Neuronal stem cell (in vitro differentiated cells): ENCODE measurements around the gene TMEM235.
A peak's percentile ranks its signal among the peaks of the same experiment; 100 is the strongest.

Source experiments
- DNase-seq: peaks from one replicate; pipeline ENCODE4 v3.0.0-alpha.2; 2013; ENCODE audit warnings: low spot score
- H2AFZ ChIP-seq: one replicate; pipeline ENCODE4 v1.6.1; 2013; ENCODE audit warnings: mild to moderate bottlenecking, low read length, inconsistent platforms
- H2AK5ac ChIP-seq: 2 replicates; pipeline ENCODE4 v1.6.1; 2013; ENCODE audit warnings: low read depth, mild to moderate bottlenecking, inconsistent platforms, low read length, moderate library complexity, mixed read lengths
- H2BK120ac ChIP-seq: 2 replicates; pipeline ENCODE4 v1.6.1; 2013; ENCODE audit warnings: low read depth, mild to moderate bottlenecking, inconsistent platforms, low read length, moderate library complexity, mixed read lengths
- H2BK12ac ChIP-seq: one replicate; pipeline ENCODE4 v1.6.1; 2013; ENCODE audit warnings: low read length, inconsistent platforms
- H2BK15ac ChIP-seq: 2 replicates; pipeline ENCODE4 v1.6.1; 2013; ENCODE audit warnings: mild to moderate bottlenecking, low read length, inconsistent platforms, mixed read lengths
- H2BK5ac ChIP-seq: one replicate; pipeline ENCODE4 v1.6.1; 2013; ENCODE audit warnings: inconsistent platforms, mild to moderate bottlenecking, low read length, moderate library complexity
- H3K14ac ChIP-seq: one replicate; pipeline ENCODE4 v1.6.1; 2013; ENCODE audit warnings: low read length, inconsistent platforms
- H3K18ac ChIP-seq: 2 replicates; pipeline ENCODE4 v1.6.1; 2013; ENCODE audit warnings: low read length, inconsistent platforms
- H3K23ac ChIP-seq: 2 replicates; pipeline ENCODE4 v1.6.1; 2013; ENCODE audit warnings: low read depth, mild to moderate bottlenecking, mixed read lengths, low read length, inconsistent platforms; ENCODE audit not compliant: poor library complexity
- H3K27ac ChIP-seq: replicated peaks from 3 replicates; pipeline ENCODE4 v1.5.1; 2013; ENCODE audit warnings: low read length, inconsistent platforms
- H3K27me3 ChIP-seq, 3 experiments: 2 replicates each; pipeline ENCODE4 v1.6.1; 2013; ENCODE audit warnings: low read length in 3 of 3, mild to moderate bottlenecking in 2 of 3, inconsistent platforms in 1 of 3, low read depth in 1 of 3, mixed read lengths in 1 of 3, moderate library complexity in 1 of 3; ENCODE audit not compliant: control insufficient read depth in 3 of 3, insufficient read depth in 3 of 3
- H3K36me3 ChIP-seq, 2 donors: replicated peaks in 1 of 2; 2 replicates each; pipeline ENCODE4 v1.6.1; 2013; ENCODE audit warnings: low read length in 2 of 2; ENCODE audit not compliant: control insufficient read depth in 2 of 2, insufficient read depth in 2 of 2
- H3K4ac ChIP-seq: 2 replicates; pipeline ENCODE4 v1.6.1; 2013; ENCODE audit warnings: inconsistent platforms, mild to moderate bottlenecking, low read length, moderate library complexity
- H3K4me1 ChIP-seq, 2 donors: 1 replicate in 1 of 2; 2 replicates in 1 of 2; pipeline ENCODE4 v1.6.1; 2013; ENCODE audit warnings: low read length in 2 of 2, low read depth in 1 of 2; ENCODE audit not compliant: control insufficient read depth in 2 of 2, insufficient read depth in 1 of 2
- H3K4me2 ChIP-seq: one replicate; pipeline ENCODE4 v1.6.1; 2013; ENCODE audit warnings: mild to moderate bottlenecking, low read length, inconsistent platforms; ENCODE audit not compliant: insufficient read depth, poor library complexity, severe bottlenecking
- H3K4me3 ChIP-seq, 2 donors: 2 replicates each; pipeline ENCODE4 v1.5.1; 2013; ENCODE audit warnings: low read length in 2 of 2, mild to moderate bottlenecking in 2 of 2, inconsistent platforms in 1 of 2, moderate library complexity in 1 of 2
- H3K79me1 ChIP-seq: one replicate; pipeline ENCODE4 v1.6.1; 2013; ENCODE audit warnings: low read depth, mild to moderate bottlenecking, inconsistent platforms, low read length, moderate library complexity
- H3K9ac ChIP-seq: one replicate; pipeline ENCODE4 v1.6.1; 2013; ENCODE audit warnings: mild to moderate bottlenecking, low read depth, low read length, inconsistent platforms; ENCODE audit not compliant: poor library complexity
- H3K9me3 ChIP-seq, 2 donors: replicated peaks in 1 of 2; 2 replicates each; pipeline versions ENCODE3 to v1.6.1; 2013; ENCODE audit warnings: low read length in 2 of 2, mild to moderate bottlenecking in 2 of 2, inconsistent platforms in 1 of 2, low read depth in 1 of 2, mixed read lengths in 1 of 2, moderate library complexity in 1 of 2; ENCODE audit not compliant: control insufficient read depth in 2 of 2, insufficient read depth in 1 of 2
- H4K8ac ChIP-seq: one replicate; pipeline ENCODE4 v1.6.1; 2013; ENCODE audit warnings: low read depth, mild to moderate bottlenecking, inconsistent platforms, low read length, moderate library complexity
- H4K91ac ChIP-seq: one replicate; pipeline ENCODE4 v1.6.1; 2013; ENCODE audit warnings: low read length, low read depth, mild to moderate bottlenecking, inconsistent platforms; ENCODE audit not compliant: poor library complexity
- WGBS, 2 donors: extraction: QIAGEN DNeasy Blood & Tissue Kit; methylation state at CpG; one replicate each; pipeline ENCODE4 v1.1.7; 2013; ENCODE audit warnings: missing lambda C conversion rate in 2 of 2, mixed read lengths in 1 of 2; ENCODE audit not compliant: insufficient read length in 2 of 2, insufficient replicate concordance in 1 of 2; ENCODE audit errors: extremely low coverage in 2 of 2; 5-methylcytosine and 5-hydroxymethylcytosine counted together

TMEM235 gene

GRCh38 chr17:78281249-78281845, 49.9 kb downstream of the TMEM235 start:
- no peak for DNase-seq
- no peaks in the 10 kb centered on the region for H3K79me1 ChIP-seq
- H3K4me2 ChIP-seq = no peak overlapping the region
- H3K27me3 ChIP-seq = no peaks in the 10 kb centered on the region
- H3K36me3 ChIP-seq = no peaks in the 10 kb centered on the region
- peak overlapping the region; percentile 11 for H2BK15ac ChIP-seq
- H3K14ac ChIP-seq = peak overlapping the region; percentile 82
- no peak overlapping the region for H3K18ac ChIP-seq
- H3K9ac ChIP-seq = no peak overlapping the region
- H3K23ac ChIP-seq = no peak overlapping the region
- no peak overlapping the region for H3K4me3 ChIP-seq
- no peak overlapping the region for H4K8ac ChIP-seq
- peaks cover 11 to 39% of the 10 kb centered on the region in 2 donors for H3K4me1 ChIP-seq
- no CpG with 5 or more reads among the region's 17 CpGs for WGBS, 2 donors
- peak overlapping the region; percentile 70 for H2AFZ ChIP-seq
- H2BK120ac ChIP-seq = no peak overlapping the region
- no peak overlapping the region for H2BK5ac ChIP-seq
- H3K27ac ChIP-seq = no peak overlapping the region
- H3K9me3 ChIP-seq = no peaks in the 10 kb centered on the region
- H2BK12ac ChIP-seq = no peak overlapping the region
- no peak overlapping the region for H2AK5ac ChIP-seq
- no peak overlapping the region for H4K91ac ChIP-seq
- H3K4ac ChIP-seq = no peak overlapping the region

GRCh38 chr17:78284146-78284545, 52.7 kb downstream of the TMEM235 start:
- WGBS, 2 donors = no CpG with 5 or more reads among the region's 10 CpGs
- no peak for DNase-seq
- peak overlapping the region; percentile 60 for H2AFZ ChIP-seq
- no peak overlapping the region for H3K23ac ChIP-seq
- H4K91ac ChIP-seq = no peak overlapping the region
- H2BK12ac ChIP-seq = no peak overlapping the region
- no peak overlapping the region for H2BK5ac ChIP-seq
- no peak overlapping the region for H3K18ac ChIP-seq
- H3K4ac ChIP-seq = no peak overlapping the region
- H3K4me3 ChIP-seq = no peak overlapping the region
- no peak overlapping the region for H3K9ac ChIP-seq
- no peaks in the 10 kb centered on the region for H3K79me1 ChIP-seq
- H2BK15ac ChIP-seq = no peak overlapping the region
- peaks cover 1 to 25% of the 10 kb centered on the region in 2 donors for H3K4me1 ChIP-seq
- H3K27me3 ChIP-seq = no peaks in the 10 kb centered on the region
- no peak overlapping the region for H3K4me2 ChIP-seq
- H2AK5ac ChIP-seq = no peak overlapping the region
- H3K36me3 ChIP-seq = no peaks in the 10 kb centered on the region
- H4K8ac ChIP-seq = no peak overlapping the region
- H3K14ac ChIP-seq = no peak overlapping the region
- no peaks in the 10 kb centered on the region for H3K9me3 ChIP-seq
- H2BK120ac ChIP-seq = no peak overlapping the region
- no peak overlapping the region for H3K27ac ChIP-seq

GRCh38 chr17:78289004-78289403, 57.6 kb downstream of the TMEM235 start:
- H2AFZ ChIP-seq = no peak overlapping the region
- no peak overlapping the region for H2BK5ac ChIP-seq
- peak overlapping the region; percentile 95 for H3K4ac ChIP-seq
- WGBS, 2 donors = no CpG with 5 or more reads among the region's 6 CpGs
- H4K91ac ChIP-seq = no peak overlapping the region
- H2BK12ac ChIP-seq = peak overlapping the region; percentile 16
- H3K79me1 ChIP-seq = no peaks in the 10 kb centered on the region
- H4K8ac ChIP-seq = peak overlapping the region; percentile 72
- no peak overlapping the region for H2BK120ac ChIP-seq
- no peak overlapping the region for H3K27ac ChIP-seq
- H3K18ac ChIP-seq = peak overlapping the region; percentile 35
- H3K9me3 ChIP-seq = no peaks in the 10 kb centered on the region
- no peak overlapping the region for H2BK15ac ChIP-seq
- peak overlapping the region; percentile 60 for H3K9ac ChIP-seq
- H3K27me3 ChIP-seq = no peaks in the 10 kb centered on the region
- no peak overlapping the region for H3K23ac ChIP-seq
- H3K4me1 ChIP-seq = peaks cover 3 to 4% of the 10 kb centered on the region in 2 donors
- no peaks in the 10 kb centered on the region for H3K36me3 ChIP-seq
- no peak for DNase-seq
- no peak overlapping the region for H3K14ac ChIP-seq
- H3K4me3 ChIP-seq = no peak overlapping the region
- no peak overlapping the region for H3K4me2 ChIP-seq
- peak overlapping the region; percentile 91 for H2AK5ac ChIP-seq

- no peak overlapping the region for H3K9ac ChIP-seq
- peak; percentile 68 for DNase-seq
- H3K36me3 ChIP-seq = no peaks in the 10 kb centered on the region
- no peaks in the 10 kb centered on the region for H3K27me3 ChIP-seq
- no peak overlapping the region for H2BK5ac ChIP-seq
- H2BK120ac ChIP-seq = no peak overlapping the region
- no peak overlapping the region for H2BK12ac ChIP-seq
- H3K23ac ChIP-seq = no peak overlapping the region
- no peak overlapping the region for H4K8ac ChIP-seq
- H4K91ac ChIP-seq = no peak overlapping the region
- no peak overlapping the region for H3K4me2 ChIP-seq
- H3K27ac ChIP-seq = no peak overlapping the region
- H3K9me3 ChIP-seq = no peaks in the 10 kb centered on the region
- no peaks in the 10 kb centered on the region for H3K79me1 ChIP-seq
- no peak overlapping the region for H2BK15ac ChIP-seq
- H3K4ac ChIP-seq = no peak overlapping the region
- 100% methylated on average over 3 of the region's 15 CpGs; no CpG with 5 or more reads in 1 of the 2 donors for WGBS, 2 donors
- peaks cover 7 to 9% of the 10 kb centered on the region in 2 donors for H3K4me1 ChIP-seq
- peak overlapping the region; percentile 61 for H2AK5ac ChIP-seq
- peak overlapping the region in 1 of 2 donors; percentile 48 for H3K4me3 ChIP-seq
- H3K14ac ChIP-seq = no peak overlapping the region
- H2AFZ ChIP-seq = no peak overlapping the region
- H3K18ac ChIP-seq = peak overlapping the region; percentile 39
These were observed 58.5 kb downstream of the TMEM235 start for GRCh38 chr17:78289802-78290363.
